Measurements from ENCODE around the gene SH3RF3.

- TF ChIP-seq MAX (IDR thresholded peaks at IDR 0.05; ENCODE audit: low read depth, low read length) (no peak), CTCF (IDR thresholded peaks at IDR 0.05; ENCODE audit: low read depth, low read length) (no peak)
These were observed 117.6 kb downstream of the SH3RF3 start for GRCh38 chr2:109246616-109247015.

Data from NB4 (cell line).